Smooth muscle cell (in vitro differentiated cells): ENCODE results near the gene TMEM135. TPM values are rescaled to one million over a fixed set of nuclear protein-coding genes. Genes with fewer than 3 reads are reported as not detected.

Experiments used
- DNase-seq: peaks from one replicate; lab custom pipeline; 2025; ENCODE audit not compliant: unreplicated experiment; lab: John Stamatoyannopoulos, UW
- H2AFZ ChIP-seq: fragments of 200-600 bp; sonication (generic); 2 replicates; pipeline ENCODE4 v1.6.0; 2016; ENCODE audit warnings: antibody characterized with exemption, low read depth, mild to moderate bottlenecking
- H3F3A ChIP-seq: fragments of 200-600 bp; sonication (generic); 2 replicates; pipeline ENCODE4 v1.6.0; 2017; ENCODE audit warnings: antibody characterized with exemption, low read depth
- H3K27ac ChIP-seq: fragments of 200-600 bp; sonication (generic); 2 replicates; pipeline ENCODE4 v1.5.1; 2016; ENCODE audit warnings: low read depth, mild to moderate bottlenecking
- H3K27me3 ChIP-seq: fragments of 200-600 bp; sonication (generic); 2 replicates; pipeline ENCODE4 v1.6.1; 2016; ENCODE audit warnings: low read depth, mild to moderate bottlenecking
- H3K36me3 ChIP-seq: fragments of 200-600 bp; sonication (generic); 2 replicates; pipeline ENCODE4 v1.5.1; 2016; ENCODE audit warnings: low read depth
- H3K4me1 ChIP-seq: fragments of 200-600 bp; sonication (generic); 2 replicates; pipeline ENCODE4 v1.5.1; 2016; ENCODE audit warnings: low read depth
- H3K4me2 ChIP-seq: fragments of 200-600 bp; sonication (generic); 2 replicates; pipeline ENCODE4 v1.6.0; 2016; ENCODE audit warnings: mild to moderate bottlenecking
- H3K4me3 ChIP-seq: fragments of 200-600 bp; sonication (generic); 2 replicates; pipeline ENCODE4 v1.5.1; 2016; ENCODE audit warnings: mild to moderate bottlenecking
- H3K79me2 ChIP-seq: fragments of 200-600 bp; sonication (generic); 2 replicates; pipeline ENCODE4 v1.6.0; 2016; ENCODE audit warnings: low read depth, mild to moderate bottlenecking
- H3K9ac ChIP-seq: fragments of 200-600 bp; sonication (generic); 2 replicates; pipeline ENCODE4 v1.6.0; 2016; ENCODE audit warnings: low read depth
- H3K9me3 ChIP-seq: fragments of 200-600 bp; sonication (generic); replicated peaks from 2 replicates; pipeline ENCODE4 v1.5.1; 2016; ENCODE audit warnings: low read depth
- H4K20me1 ChIP-seq: fragments of 200-600 bp; sonication (generic); 2 replicates; pipeline ENCODE4 v1.6.0; 2016; ENCODE audit warnings: low read depth
- CTCF ChIP-seq: fragments of 200-600 bp; sonication (generic); IDR thresholded peaks from 2 replicates; pipeline ENCODE4 v1.5.1; 2017; ENCODE audit warnings: borderline replicate concordance, mild to moderate bottlenecking, antibody characterized with exemption; ENCODE audit not compliant: insufficient read depth, poor library complexity, severe bottlenecking
- WGBS: methylation state at CpG from one replicate; pipeline ENCODE4 v1.1.7; 2016; ENCODE audit warnings: low lambda C conversion rate; 5-methylcytosine and 5-hydroxymethylcytosine counted together
- polyA plus RNA-seq: library from polyadenylated mRNA; unstranded; fragments of >200 nt; fragmentation: Nextera tagmentation; extraction: Ambion mirVana; gene quantifications from 2 replicates; pipeline ENCODE4 v1.2.1, GENCODE V29; 2016
- total RNA-seq: library from RNA; depleted of rRNA; stranded (reverse); fragments of >200 nt; gene quantifications from 2 replicates; pipeline ENCODE4 v1.2.3, GENCODE V29; 2014

Gene TMEM135
- total and polyA plus RNA-seq, 2 experiments from 2014 or later, result 12.4 to 21.7 TPM

- no peak overlapping the region for H3K27ac ChIP-seq
- no peak for TF ChIP-seq CTCF
- WGBS, result 79% methylated on average over 3 of the region's 3 CpGs
- no peaks in the 10 kb centered on the region for H3K9me3 ChIP-seq
- peaks cover 27% of the 10 kb centered on the region for H3K4me1 ChIP-seq
- no peaks in the 10 kb centered on the region for H3K27me3 ChIP-seq
- H3K4me3 ChIP-seq, result no peak overlapping the region
- H3F3A ChIP-seq, result no peaks in the 10 kb centered on the region
- H3K36me3 ChIP-seq, result no peaks in the 10 kb centered on the region
- no peak overlapping the region for H2AFZ ChIP-seq
- no peak overlapping the region for H3K4me2 ChIP-seq
- no peaks in the 10 kb centered on the region for H3K79me2 ChIP-seq
- H3K9ac ChIP-seq, result no peak overlapping the region
- peaks cover 12% of the 10 kb centered on the region for H4K20me1 ChIP-seq
- DNase-seq, result no peak
Observed at GRCh38 chr11:87081358-87081757, 43.6 kb downstream of the TMEM135 start.

GRCh38 chr11:87082590-87082989 lies 44.9 kb downstream of the TMEM135 start:
- no peak for TF ChIP-seq CTCF
- no peaks in the 10 kb centered on the region for H3K27me3 ChIP-seq
- peaks cover 27% of the 10 kb centered on the region for H3K4me1 ChIP-seq
- WGBS, result 47% methylated on average over 3 of the region's 3 CpGs
- no peak overlapping the region for H3K27ac ChIP-seq
- no peak overlapping the region for H2AFZ ChIP-seq
- H4K20me1 ChIP-seq, result peaks cover 12% of the 10 kb centered on the region
- no peaks in the 10 kb centered on the region for H3K9me3 ChIP-seq
- H3K79me2 ChIP-seq, result no peaks in the 10 kb centered on the region
- H3K9ac ChIP-seq, result no peak overlapping the region
- no peak for DNase-seq
- H3K4me2 ChIP-seq, result no peak overlapping the region
- H3K4me3 ChIP-seq, result no peak overlapping the region
- no peaks in the 10 kb centered on the region for H3F3A ChIP-seq
- H3K36me3 ChIP-seq, result no peaks in the 10 kb centered on the region

GRCh38 chr11:87083029-87083428 lies 45.3 kb downstream of the TMEM135 start:
- no peak overlapping the region for H3K4me3 ChIP-seq

More at GRCh38 chr11:87083029-87083428, 45.3 kb downstream of the TMEM135 start:
- Histone ChIP-seq H3K9me3 (no peaks in the 10 kb centered on the region), H3K27me3 (no peaks in the 10 kb centered on the region), H2AFZ (no peak overlapping the region), H3K4me2 (no peak overlapping the region), H3K36me3 (no peaks in the 10 kb centered on the region), H3K27ac (no peak overlapping the region), H4K20me1 (peaks cover 12% of the 10 kb centered on the region), H3K9ac (no peak overlapping the region), H3K79me2 (no peaks in the 10 kb centered on the region), H3K4me1 (peaks cover 27% of the 10 kb centered on the region), H3F3A (no peaks in the 10 kb centered on the region)
- no peak for DNase-seq
- WGBS, result 47% methylated on average over 2 of the region's 2 CpGs
- no peak for TF ChIP-seq CTCF
